ENCODE measurements around the gene HMCN2. TPM values are rescaled to one million over a fixed set of nuclear protein-coding genes. Genes with fewer than 3 reads are reported as not detected.

Gene HMCN2, protein sequence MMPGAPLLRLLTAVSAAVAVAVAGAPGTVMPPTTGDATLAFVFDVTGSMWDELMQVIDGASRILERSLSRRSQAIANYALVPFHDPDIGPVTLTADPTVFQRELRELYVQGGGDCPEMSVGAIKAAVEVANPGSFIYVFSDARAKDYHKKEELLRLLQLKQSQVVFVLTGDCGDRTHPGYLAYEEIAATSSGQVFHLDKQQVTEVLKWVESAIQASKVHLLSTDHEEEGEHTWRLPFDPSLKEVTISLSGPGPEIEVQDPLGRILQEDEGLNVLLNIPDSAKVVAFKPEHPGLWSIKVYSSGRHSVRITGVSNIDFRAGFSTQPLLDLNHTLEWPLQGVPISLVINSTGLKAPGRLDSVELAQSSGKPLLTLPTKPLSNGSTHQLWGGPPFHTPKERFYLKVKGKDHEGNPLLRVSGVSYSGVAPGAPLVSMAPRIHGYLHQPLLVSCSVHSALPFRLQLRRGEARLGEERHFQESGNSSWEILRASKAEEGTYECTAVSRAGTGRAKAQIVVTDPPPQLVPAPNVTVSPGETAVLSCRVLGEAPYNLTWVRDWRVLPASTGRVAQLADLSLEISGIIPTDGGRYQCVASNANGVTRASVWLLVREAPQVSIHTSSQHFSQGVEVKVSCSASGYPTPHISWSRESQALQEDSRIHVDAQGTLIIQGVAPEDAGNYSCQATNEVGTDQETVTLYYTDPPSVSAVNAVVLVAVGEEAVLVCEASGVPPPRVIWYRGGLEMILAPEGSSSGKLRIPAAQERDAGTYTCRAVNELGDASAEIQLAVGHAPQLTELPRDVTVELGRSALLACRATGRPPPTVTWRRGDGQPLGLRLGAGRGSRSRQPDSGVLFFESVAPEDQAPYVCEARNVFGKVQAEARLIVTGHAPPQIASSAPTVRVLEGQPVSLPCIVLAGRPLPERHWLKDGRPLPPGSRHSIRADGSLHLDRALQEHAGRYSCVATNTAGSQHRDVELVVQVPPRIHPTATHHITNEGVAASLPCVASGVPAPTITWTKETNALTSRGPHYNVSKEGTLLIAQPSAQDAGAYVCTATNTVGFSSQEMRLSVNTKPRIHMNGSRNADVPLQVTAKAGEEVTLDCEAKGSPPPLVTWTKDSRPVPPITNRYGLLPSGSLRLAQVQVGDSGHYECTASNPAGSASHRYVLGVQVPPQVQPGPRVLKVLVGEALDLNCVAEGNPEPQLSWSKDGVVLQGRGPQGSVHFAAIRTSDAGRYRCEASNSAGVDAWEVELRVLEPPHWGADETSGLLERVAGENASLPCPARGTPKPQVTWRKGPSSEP (N-terminal part only)
- not detected in 2 replicates for total RNA-seq

DNA sequence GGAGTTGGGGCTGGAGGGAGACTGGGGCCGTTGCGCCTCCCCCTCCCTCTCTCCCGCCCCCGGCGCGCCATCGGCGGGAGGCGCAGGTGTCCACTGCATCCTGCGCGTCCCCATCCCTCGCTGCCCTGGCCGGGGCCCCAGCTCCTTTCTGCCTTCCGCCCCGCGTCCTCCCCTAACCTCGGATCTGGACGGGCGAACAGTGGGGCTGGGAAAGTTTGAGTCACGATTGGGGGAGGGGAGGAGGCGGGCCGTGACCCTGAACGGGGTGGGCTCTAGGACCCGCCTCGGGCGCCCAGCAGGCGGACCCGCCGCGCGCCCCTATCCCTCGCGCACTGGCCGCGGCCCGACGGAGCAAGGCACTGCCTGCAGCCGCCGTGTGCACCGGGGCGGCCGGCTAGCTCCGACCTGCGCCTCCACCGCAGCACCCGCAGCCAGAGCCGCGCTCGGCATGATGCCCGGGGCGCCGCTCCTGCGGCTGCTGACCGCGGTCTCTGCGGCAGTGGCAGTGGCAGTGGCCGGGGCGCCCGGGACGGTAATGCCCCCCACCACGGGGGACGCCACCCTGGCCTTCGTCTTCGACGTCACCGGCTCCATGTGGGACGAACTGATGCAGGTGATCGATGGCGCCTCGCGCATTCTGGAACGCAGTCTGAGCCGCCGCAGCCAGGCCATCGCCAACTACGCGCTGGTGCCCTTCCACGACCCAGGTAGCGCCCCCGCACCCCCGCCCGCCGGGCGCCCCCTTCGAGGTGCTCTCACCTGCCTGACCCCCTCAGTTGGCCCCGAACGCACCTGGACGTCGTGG is at the start of gene HMCN2:
TSS of gene HMCN2 (plus strand) at position 330 of the 805 bp plus-strand sequence. CDS start at position 449, 119 bp downstream.

DNA sequence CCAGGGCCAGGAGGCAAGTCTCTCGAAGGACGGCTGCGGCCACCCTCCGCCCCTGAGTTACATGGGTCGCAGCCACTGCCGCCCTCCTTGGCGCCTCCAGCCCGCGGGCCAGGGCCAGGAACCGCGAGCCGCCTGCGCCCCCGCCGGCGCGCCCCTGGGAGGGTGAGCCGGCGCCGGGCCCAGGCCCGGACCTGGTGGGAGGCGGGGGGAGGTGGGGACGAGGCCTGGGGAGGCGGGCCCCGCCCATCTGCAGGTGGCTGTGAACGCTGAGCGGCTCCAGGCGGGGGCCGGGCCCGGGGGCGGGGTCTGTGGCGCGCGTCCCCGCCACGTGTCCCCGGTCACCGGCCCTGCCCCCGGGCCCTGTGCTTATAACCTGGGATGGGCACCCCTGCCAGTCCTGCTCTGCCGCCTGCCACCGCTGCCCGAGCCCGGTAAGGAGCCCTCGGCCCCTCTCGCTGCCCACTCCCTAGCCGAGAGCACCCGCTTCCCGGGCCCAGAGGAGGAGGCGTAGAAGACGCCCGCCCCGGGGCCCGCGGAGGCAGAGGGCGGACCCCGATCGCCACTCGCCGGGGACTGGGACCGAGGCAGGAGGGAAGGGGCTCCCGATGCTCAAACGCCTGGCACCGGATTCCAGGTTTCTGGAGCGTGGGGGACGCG is 179.1 kb downstream of the HMCN2 start, which contains the start of gene ASS1:
TSS of gene ASS1 (plus strand) at position 397 of the 657 bp plus-strand sequence. CDS start 7,268 bp downstream, outside the sequence.

Other genes with a start within 250 kb of the HMCN2 start
- 79.2 and 91.4 TPM in 2 replicates for gene FNBP1, start 222.6 kb upstream of the HMCN2 start, total RNA-seq
- gene GPR107, start 211.9 kb upstream of the HMCN2 start, total RNA-seq: 25.3 and 32.2 TPM in 2 replicates
- gene NCS1, start 93.4 kb upstream of the HMCN2 start, total RNA-seq: 4.0 and 5.4 TPM in 2 replicates
- 1.5 and 2.0 TPM in 2 replicates for gene ASS1, start 179.2 kb downstream of the HMCN2 start, total RNA-seq

Data from dermis lymphatic vessel endothelial cell (primary cell).